GM18520 (cell line): ENCODE results near the gene TSPAN31.
"Not testable (repeated sequence)": the region's sequence is repeated elsewhere in the genome, so short reads cannot be mapped to it uniquely, and the experiment has no call there.

Source experiments
- ATAC-seq: cut with Tn5 transposase; IDR thresholded peaks from one replicate; pipeline ENCODE4 v1.9.1; 2021; ENCODE audit not compliant: unreplicated experiment

TSPAN31 gene

DNA sequence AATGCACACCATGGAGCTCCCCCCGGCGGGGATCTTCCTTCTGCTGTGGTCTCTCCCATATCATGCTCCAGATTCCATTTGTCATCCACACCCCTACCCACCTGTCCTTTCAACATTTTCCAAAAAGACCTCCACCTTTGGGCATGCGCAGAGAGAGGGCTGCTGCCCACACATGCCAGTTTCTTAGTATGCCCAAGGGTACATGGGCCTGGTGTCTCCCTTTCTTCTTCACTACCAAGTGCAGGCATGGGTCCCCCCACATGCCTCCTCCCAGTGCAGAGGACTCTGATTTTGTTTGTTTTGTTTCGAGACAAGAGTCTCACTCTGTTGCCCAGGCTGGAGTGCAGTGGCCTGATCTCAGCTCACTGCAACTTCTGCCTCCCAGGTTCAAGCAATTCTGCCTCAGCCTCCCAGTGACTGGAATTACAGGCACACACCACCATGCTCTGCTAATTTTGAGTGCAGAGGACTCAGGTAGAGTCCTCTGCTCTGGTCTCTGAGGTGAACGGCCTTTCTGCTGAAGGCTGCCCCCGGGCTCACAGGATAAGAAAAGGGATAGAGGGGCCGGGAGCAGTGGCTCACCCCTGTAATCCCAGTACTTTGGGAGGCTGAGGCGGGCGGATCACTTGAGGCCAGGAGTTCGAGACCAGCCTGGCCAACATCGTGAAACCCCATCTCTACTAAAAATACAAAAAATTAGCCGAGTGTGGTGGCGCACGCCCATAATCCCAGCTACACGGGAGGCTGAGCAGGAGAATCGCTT lies 22.8 kb upstream of the TSPAN31 start:
- not testable (repeated sequence) for ATAC-seq

DNA sequence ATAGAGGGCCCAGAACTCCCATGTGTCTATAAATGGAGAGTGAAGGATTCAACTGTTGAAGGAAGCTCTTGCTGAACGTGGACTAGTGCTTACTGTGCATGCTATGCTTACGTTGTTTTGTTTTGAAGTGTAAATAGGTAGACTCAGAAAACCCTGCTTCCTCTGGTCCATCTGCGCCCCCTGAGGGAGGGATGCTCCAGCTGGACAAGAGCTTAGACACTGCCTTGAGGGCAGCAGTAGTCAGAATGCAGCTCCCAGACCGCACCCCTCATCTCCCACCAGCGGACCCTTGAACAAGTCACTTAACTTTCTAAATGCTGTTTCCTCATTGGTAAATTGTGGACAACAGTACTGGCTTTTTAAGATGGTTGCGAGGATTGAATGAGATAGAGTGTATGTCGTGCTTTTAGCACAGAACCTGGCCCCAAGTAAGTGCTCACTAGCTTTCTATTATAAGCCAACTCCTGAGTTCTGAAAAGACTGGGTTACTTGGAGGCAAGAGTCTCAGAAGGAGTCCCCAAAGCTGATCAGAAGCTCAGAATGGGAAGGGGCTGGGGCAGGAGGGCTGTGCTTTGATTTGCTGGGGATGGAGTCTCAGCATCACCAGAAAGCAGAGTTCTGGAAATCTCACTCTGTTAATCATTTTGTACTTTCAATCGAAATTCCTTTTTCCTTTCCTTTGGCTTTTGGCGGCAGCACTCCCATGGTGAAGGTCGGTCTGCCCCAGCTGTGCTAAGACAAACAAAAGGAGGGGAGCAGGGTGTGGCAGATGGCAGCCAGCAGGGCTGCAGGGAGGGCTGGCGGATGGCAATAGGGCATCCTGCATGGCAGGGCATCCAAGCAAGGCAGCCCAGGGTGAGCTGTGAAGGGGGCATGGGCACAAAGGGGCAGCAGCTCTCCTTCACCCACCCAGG lies 21.9 kb upstream of the TSPAN31 start:
- no peak for ATAC-seq

DNA sequence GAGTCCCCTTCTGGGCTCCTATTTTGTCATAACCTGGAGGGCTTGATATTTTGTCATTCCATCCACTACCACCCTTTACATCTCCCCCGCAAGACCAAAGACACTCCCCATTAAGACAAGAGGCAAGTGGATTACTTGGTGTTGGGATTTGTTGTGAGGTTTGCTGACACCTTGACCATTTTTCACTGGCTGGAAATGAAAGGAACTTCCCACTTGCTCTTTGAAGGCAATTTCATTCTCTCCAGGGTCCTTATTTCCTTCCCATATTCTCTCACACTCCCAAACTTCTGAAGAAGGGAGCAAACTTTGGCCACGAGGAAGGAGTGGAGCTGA lies 21.2 kb upstream of the TSPAN31 start:
- ATAC-seq = no peak

DNA sequence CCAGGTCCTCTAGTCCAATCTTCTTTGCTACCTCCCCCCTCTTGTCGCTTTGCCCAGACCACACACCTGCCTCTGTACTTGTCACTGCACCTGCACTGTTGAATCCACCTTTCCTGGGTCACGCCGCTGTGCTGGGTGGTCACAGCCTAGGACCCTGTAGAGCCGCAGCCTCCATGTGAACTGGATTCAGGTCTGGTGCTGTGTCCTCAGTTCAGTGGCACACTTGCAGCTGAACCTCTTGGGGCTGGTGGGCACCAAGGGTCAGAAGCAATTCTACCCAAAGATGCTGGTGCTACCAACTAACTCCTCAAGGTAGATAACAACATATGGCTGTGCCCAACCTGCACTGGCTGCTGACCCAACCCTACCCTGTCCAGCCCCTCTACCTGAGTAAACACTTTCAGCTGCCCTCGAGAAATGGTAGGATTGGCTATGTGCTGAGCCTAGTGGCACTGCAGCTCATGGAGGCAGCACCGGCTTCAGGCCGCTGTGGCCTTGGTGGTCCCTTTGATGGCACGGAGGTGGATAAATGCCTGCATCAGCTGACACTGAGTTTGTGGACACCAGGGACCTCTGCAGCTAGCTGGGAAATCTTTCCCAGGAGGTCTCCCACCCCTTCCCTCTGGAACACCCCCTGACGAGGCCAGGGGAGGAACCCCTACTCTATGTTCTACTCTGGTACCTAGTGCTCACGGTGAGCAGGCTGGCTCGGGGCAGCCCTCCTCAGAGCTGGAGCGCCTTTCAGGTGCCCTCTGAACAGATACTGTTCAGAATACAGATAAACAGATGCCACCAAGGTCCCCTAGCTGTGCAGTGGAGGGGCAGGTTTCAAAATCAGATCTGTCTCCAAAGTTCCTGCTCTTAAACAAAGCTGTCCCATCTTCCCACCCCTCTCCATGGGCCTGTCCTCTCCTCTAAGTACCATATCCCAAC lies 20.6 kb upstream of the TSPAN31 start:
- no peak for ATAC-seq

DNA sequence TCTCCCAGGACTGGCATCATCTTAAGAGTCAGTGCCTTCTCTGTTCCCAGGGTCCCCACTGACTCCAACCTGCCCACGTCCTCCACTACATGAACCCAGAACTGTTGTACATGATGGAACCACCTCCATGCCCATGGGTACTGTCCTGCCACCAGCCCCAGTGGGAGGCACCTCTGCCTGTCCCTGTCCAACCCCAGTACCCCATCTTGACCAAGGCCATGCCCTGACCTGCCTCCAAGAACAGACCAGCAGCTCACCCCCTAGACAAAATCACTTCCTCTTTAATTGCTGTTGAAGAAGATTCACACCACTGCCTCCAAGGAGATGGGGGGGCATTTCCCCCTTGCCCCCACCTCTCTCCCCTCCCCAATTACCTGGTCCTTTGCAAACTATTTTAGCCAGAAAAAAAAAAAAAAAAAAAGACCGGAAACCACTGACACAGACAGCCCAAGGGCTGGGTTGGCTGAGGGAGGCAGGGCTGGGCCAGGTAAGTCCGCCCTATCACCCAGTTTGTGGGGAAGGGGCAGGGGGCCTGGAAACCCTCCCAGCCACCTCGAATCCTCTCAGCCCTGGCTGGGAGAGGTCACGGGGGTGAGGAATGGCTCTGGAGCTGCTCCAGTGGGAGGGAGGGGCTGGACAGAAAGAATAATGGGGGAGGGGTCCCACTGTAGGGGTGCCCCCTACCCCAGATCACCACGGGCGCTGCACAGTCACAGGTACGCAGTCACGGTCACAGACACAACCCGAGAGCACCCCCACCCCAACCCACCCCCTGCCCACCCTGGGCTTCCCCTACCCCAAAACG lies 19.7 kb upstream of the TSPAN31 start:
- ATAC-seq = no peak

DNA sequence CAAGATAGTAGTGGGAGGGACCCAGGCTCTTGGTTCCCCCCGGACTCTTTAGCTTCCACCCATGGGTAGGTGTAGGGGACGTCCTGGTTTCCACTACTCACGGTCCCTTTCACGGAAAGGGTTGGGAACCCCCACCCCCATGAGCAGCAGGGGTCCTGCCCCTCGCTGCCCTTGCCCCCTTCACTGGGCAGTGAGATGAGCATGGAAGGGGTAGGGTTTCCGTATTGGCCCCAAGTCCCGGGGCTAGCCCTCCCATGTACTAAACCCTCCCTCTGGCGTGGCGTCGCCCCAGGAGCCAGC lies 19.0 kb upstream of the TSPAN31 start:
- no peak for ATAC-seq

DNA sequence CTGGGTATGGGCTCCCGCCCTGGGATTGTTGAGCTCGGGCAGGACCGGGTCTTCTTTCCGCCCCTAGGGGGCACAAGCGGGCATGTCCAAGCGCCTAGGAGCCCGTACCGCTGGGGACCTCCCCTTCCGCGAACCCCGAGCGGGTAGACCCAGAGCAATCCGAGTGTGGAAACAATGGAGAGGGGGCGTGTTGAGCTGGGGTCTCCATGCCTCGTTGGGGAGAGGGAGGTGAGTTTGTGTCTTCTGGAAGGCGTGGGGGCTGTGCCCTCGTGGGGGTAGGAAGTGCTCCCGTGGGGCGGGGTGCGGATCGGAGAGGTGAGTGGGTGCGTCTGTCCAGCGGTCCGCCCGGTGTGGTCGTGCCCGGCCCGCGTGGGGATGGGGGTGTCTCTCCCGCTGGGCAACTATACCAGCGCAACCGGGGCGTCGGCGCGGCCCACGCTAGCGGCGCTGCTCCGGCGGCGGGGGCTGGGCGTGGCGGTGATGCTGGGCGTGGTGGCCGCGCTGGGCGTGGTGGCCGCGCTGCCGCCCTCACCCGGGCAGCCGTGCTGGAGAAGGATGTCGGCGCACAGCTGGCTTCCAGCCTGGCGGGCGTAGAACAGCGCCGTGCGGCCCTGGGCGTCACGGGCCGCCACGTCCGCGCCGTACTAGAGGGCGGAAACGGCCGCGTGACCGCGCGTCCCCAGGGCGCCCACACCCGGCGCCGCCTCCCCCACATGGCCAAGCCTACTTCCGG lies 18.5 kb upstream of the TSPAN31 start:
- ATAC-seq = no peak

DNA sequence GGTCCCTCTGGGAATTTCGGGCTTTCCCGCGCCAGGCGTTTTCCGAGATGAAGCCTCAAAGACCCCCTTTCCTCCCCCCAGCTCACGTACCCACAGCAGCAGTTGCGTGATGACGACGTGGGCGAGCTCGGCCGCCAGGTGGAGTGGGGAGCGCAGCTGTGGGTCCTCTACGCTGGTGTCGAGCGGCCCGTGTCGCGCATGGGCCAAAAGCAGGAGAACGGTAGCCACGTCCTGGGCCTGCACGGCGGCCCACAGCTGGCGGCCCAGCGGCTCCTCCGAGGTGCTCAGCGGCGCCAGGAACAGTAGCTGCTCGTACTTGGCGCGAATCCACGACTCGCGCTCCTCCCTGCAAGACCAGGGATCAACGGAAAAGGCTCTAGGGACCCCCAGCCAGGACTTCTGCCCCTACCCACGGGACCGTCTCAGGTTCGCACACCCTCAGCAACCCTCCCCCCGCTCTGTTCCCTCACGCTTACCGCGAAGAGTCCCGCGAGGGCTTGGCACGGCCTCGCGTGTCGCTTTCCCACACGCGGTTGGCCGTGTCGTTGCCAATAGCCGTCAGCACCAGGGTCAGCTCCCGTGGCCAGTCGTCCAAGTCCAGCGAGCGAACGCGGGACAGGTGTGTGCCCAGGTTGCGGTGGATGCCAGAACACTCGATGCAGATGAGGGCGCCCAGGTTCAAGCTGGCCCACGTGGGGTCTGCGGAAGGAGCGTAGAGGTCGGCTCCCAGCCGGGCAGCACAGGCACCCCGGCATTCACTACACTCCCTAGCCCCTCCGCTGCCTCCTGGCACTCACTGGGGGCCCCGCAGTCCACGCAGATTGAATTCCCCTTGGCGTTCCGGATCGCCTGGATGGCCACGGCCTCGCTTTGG lies 17.7 kb upstream of the TSPAN31 start:
- ATAC-seq = no peak

DNA sequence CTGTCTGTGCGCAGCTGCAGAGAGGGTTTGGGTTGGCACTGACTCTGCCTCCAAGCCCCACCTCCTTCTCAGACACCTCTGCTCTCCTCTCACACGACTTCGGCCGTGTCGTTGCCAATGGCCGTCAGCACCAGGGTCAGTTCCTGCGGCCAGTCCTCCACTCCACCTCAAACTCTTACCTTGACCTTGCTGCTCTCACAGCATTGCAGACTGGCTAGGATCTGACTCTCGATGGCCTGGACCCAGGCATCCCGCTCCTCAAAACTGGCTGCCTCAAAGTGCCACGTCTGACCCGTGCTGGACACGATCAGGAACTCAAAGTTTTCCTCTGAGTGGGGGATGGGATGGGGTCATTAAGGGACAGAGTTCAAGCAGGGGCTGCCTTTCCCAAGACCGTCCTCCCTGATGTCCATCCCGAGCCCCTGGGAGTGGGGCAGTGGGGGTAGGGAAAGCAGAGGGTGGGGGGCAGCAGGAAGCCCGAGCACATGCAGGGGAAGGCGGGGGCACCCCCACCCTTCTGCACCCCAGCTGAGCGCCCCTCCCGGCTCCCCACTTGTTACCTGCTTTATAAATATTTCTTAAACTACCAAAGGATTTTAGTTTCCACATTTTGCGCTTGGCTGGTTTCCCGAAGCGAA lies 17.0 kb upstream of the TSPAN31 start:
- no peak for ATAC-seq

DNA sequence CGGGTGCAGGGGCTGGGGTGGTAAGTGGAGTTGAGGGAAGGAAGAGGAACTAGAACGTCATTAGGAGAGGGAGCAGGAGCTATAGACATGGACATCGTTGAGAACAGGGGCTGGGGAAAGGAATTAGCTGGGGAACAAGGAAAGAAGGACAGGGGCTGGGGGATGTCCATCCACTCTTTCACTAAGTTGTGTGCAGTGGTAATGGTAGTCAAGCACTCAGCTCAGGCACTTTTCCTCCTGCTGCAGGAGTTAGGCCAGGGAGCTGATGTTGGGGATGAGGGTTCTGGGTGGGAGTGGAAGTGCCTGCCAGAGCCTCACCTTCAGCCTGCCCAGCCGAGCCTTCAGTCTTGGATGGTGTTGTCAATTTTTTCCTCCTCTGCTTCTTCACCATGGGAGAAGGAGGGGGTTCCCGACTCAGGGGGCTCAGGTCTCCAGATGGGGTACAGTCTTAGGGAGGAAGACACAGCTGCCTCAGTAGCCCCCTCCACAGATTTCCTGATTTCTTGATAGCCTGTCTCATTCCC lies 15.5 kb upstream of the TSPAN31 start:
- ATAC-seq = no peak

DNA sequence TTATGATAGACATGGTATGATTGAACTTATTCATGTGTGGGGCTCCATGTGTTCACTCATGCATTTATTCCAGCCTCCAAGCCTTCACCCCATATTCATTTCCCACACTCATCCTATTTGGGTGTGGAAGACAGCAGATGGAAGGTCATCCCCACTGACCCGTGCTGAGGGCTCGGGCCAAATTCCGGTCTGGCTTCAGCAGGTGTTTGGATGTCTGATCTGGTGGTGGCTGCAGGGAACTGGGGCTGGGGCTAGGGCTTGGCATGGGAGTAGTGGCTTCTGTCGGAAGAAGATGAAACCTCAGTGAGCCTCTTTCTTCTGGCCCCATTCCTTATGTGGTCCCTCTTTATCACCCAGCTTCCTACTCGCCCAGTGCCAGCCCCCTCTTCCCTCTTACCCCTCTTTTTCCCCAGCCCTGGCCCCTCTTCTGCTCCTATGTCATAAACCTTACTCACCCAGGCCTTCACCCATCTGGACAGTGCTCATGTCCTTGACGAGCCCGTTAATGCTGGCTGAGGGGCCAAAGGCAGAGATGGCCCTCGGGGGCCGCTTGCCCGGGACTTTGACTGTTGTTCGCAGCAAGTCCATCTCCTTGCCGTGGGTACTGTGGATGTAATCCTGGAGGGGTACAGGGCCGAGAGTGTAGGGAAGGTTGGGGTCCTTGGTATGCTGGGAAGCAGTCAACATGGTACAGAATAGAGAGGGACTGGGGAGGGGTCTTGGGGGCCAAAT lies 14.3 kb upstream of the TSPAN31 start:
- no peak for ATAC-seq

DNA sequence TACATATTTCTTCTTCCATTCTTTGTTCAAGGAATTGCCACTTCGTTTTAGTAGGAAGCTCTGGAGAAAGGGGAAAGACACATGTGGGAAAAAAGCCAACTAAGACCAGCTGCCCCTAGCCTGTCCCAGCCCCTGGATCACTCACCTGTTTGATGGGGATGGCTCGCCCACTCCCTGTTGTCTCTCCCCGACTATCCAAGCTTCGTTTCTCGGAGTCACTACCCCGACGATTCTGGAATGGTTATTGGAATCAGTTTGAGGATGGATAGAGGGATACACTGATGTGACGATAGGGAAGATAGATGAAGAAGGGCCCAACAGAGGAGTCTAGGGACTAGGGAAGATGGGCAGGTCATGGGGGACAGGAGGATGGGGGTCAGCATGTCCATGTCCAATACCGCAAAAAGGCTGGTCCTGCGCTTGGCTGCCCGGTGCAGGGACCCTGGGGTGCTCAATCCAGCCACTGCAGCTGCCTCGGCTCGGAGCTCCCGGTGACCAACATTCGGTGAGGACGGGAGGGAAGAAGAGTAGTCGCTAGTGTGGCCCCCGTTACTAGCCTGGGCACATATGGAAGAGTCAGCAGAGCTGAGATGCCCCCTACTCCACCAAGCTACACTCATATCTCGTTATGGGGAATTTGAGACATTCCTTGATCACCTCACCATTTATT lies 13.3 kb upstream of the TSPAN31 start:
- no peak for ATAC-seq

DNA sequence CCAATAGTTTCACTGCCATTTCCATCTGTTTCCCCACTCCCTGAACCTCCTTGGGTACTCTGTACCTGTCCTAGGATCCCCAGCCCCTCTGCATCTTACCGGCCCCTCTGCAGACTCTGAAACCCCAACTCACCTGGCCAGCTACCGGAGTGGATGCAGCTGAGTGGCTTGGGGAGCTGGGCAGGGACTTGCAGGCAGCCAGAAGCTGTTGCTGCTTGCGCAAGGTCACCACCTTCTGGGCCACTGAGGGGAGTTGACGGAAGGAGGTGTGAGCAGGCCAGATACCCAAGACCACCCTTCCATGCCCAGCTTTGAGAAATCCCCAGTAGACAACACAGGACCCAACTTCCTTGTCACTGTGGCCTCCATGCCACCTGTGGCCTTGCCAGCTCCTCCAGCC lies 12.6 kb upstream of the TSPAN31 start:
- ATAC-seq = no peak

DNA sequence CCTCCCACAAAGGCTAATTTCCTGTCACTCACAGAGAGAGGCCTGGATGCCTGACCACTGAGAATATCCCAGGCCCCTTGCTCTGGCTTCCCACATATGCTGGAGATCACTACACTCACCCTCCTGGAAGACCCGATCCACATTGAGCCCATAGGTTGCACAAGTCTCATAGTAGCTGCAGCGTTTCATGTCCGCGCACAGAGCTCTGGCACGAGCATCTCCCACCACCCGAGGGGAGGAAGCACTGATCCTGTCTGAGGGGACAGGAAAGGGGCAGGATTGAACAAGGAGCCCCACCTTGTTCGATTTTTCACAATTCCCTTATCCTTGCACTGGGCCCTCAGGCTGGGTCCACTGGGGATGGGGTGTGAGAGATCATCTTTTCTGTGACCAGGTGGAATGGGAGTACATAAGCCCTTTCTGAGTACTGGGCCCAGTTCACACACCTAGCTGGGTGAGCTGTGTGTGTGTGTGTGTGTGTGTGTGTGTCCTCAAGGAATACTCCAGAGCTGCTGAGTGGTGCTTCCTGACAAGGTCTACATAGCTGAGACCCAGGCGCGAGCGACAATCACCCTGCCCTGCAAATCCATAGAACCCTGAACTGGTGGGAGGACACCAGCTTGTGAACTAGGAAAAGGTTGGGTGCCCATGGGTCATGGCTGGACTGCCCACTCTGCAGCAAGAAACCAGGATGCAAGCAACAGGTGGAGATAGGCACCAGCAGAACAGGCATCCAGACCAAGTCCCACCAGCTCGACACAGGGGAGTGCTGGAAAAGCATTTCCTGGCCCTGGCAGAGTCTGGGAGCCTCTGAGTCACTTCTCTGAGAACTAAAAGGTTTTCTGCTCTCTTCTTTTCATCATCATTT lies 11.9 kb upstream of the TSPAN31 start:
- ATAC-seq = no peak

DNA sequence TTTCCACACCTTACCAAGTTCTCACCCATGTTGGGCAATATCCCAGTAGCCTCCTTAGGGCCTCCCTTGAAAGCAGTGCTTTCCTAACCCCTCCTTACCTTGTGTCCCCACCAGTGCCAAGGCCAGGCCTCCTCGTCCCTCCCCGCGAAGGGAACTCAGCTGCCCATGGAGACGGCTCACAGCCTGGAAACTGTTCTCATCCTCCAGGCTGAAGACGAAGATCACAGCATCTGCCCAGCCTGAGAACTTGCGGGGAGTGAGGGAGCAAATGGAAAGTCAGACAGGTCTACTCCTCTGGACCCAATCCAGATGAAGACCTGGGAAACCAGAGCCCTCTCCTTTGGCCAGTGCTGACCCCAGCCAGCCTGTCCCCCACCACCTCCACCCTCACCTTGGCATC lies 10.9 kb upstream of the TSPAN31 start:
- ATAC-seq = no peak

DNA sequence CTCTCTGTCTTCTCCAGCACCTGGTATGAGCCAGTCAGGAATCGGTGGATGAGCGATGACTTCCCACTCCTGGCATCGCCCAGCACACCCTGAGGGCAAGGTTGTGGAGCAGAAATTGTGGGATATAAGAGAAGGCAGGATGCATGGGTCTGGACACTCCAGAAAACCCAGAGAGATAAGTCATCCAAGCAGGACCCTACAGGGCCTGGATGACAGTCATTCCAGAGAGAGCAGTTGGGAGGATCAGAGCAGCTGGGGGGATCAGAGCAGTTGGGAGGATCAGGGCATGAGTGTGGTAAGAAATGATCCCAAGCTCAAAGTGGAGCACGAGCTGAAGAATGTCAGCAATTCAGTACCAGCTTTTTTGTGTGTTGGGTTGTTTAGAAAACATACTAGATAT lies 10.2 kb upstream of the TSPAN31 start:
- no peak for ATAC-seq
